ENCODE results near the gene HINT2. TPM values are rescaled to one million over a fixed set of nuclear protein-coding genes. Genes with fewer than 3 reads are reported as not detected.

HINT2 gene
- total RNA-seq, 1 donor from 2014 or later = 9.0 TPM

DNA sequence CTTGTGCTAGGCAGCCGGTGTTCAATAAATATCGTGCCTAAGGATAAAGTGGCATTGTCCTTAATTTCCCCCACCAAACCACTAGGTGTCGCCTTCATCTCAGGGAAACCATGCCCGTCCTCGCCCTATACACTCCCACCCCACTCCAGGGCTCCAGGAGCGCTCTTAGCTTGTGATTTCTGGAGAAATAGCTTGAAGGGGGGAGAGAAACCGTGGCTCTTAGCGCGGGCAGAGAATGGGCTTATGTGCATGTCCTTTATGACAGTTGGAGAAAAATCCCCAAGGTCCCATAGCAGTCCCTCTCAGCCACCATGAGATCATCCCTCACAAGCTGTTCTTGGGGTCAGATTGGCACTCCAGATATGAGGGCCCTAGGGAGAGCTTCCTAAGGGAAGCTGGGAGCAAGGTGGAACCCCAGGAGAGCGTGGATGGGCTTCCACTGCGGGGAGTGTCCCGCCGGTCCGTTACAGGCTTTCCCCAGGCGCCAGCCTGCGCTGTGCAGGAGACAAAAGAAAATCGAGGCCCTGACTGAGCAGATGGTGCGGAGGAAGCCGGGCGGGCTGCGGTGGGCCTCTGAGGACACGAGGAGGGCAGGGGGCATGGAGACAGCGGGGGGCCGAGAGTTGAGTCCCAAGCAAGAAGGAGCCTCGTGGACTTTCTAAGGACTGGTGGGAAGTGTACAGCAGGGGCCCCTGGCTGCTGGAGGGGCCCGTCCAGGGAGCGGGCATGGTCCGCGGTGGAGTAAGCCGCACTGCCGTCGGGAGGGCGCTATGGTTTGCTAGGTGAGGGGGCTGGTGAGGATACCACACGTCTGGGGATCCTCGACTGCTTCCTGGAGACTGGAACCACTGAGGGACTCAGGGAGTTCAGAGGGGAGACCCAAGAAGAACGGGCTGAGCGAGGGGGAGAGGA is 24.2 kb downstream of the HINT2 start:
- DNase-seq (ENCODE audit: low spot score in 2 of 2) (peak; percentile 79 to 85), FAIRE-seq (no peak)

DNA sequence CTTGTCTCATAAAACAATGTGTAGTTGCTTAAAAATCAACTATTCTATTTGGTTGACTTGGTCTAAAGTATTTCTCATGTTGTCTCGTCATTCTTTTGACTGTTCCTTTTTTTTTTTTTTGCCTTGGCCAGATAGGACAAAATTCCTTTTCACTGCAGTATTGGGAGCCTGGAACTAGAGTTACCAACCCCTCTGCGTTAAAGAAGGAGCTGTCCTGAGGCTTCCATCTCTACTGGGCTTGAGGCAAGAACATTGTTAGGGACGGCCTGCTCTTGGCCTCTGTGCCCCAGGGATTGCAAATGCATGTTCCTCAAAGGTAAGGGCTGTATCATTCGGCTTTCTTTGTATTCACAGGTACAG is 24.8 kb downstream of the HINT2 start:
- FAIRE-seq (no peak), DNase-seq (ENCODE audit: low spot score in 2 of 2) (no peak)

DNA sequence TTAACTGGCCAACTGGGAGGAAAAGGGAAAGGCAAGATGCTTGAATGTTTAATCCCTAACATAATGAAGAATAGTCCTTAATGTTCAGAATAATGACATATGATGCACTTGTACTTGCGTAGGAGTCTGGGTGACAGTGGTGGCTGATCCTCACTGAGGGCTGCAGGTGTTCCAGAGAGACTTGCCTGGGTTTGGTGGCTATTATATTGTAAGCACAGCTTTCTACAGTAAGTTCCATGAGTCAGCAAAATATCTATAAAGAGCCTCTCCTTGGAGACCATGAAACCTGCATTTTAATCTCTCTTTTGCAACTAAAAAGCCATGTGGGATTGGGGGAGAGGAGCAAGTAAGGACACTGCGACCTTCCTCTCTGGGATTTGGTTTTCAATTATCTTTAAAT is 25.3 kb downstream of the HINT2 start:
- FAIRE-seq (no peak), DNase-seq (ENCODE audit: low spot score in 2 of 2) (no peak)

DNA sequence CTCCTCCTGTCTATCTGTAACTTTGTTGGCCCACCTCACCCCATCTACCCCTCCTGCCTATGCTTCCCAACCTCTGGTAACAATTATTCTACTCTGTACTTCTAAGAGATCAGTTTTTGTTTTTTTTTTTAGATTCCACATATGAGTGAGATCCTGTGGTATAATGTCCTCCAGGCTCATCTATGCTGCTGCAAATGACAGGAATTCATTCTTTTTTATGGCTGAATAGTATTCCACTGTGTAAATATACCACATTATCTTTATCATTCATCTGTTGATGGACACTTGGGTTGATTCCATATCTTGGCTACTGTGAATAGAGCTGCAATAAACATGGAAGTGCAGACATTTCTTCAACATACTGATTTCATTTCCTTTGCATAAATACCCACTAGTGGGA is 31.4 kb downstream of the HINT2 start:
- DNase-seq (ENCODE audit: low spot score in 2 of 2) (no peak), FAIRE-seq (no peak)

DNA sequence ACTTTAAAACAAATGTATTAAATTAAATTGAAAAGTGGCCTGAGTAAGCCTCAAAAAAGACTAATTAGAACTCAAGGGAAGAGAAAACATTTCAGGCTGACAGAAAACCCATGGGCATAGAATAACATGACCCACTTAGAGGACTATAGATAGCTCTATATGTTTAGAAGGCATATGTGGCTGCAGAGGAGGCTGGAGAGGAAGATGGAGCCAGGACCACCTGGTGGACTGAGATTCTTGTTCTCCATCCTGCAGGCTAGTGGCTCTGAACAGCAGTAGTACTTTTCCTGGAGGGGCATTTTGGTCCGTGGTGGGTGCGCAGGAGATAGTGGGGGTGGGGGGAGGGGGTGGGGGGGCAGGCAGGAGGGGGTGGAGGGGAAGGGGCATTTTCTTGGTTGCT is 33.8 kb downstream of the HINT2 start:
- DNase-seq (ENCODE audit: low spot score in 2 of 2) (no peak), FAIRE-seq (no peak)

DNA sequence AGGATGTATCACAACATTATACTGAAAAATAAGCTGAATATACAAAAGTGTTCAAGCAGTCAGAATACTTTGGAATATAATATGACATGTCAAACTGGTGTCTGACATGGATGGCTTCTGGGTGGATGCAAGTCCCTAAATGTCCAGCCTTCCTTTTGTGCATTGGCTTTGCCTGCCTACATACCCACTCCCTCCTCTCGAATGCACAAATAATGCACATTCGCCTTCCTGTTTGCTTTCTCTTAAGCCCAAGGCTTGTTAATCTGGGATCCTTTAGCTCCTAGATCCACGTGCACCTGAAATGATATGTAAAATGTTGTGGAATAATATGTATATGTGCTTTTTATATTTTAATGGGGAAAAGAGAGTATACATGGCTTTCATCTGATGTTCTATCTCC is 36.3 kb downstream of the HINT2 start:
- DNase-seq (ENCODE audit: low spot score in 2 of 2) (no peak), FAIRE-seq (no peak)

DNA sequence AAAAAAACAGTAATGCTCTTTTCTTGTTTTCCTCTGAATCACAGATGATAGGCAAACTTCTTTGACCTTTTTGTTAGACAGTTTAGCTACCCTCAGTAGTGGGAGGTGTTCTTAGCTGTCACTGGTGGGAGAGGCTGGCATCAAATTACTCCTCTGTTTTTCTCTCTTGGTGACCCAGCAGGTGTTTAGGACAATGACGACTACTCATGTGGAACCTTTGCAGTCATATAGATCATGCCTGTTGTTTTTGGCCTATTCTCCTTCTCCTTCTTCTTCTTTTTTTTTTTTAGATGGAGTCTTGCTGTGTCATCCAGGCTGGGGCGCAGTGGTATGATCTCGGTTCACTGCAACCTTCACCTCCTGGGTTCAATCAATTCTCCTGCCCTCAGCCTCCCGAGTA is 38.8 kb downstream of the HINT2 start:
- FAIRE-seq (no peak), DNase-seq (ENCODE audit: low spot score in 2 of 2) (no peak)

DNA sequence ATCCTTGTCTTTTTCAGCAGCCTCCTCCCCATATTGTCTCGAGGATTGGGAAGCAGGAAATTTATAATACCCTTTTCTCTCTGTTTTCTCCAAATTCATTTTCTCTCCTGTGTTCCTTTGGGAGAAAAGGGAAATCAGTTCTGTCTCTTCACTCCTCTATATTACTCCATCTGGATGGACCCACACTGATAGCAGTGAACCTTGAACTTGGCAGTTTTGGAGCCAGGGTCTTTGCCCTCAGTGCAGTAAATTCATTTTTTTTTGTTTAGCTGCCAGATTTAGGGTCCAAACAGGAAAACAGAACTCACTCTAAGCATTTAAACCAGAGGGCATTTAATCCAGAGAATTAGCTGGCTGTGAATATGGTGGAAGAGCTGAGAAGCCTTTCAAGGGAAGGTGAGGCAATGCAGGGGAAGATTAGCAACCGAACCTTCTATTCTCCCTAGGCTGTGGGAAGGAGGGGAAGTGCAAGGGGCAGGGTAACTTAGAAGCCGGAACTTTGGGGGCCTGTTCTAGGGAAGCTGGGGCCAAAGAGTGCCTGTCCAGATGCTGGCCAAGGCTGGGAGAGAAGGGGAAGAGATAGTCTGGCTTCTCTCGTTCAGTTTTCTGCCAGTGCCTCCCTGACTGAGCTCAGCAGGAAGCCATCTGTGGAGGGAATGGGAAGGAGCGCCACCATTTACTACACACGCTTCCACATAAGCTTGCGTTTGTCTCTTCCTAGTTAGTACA is 39.8 kb downstream of the HINT2 start:
- DNase-seq (ENCODE audit: low spot score in 2 of 2) (no peak), FAIRE-seq (no peak)

DNA sequence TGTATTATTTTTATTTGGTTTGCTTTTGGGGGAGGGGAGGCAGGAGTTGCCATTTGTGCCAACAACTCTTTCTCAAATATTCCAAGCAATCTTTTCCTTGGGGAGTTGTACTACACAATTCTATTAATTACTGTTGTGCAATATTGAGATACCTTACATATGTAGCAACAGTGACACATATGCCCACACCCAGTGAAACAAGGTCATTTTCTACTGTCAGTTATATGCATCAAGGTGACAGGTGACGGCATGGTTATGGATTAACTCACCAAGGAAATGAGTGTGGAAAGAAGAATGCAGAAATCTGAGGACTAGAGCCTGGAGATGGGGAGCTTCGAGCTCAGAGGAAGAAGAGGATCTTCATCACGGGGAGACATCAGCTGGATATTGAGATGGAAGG is 42.9 kb downstream of the HINT2 start:
- no peak for FAIRE-seq
- DNase-seq (ENCODE audit: low spot score in 2 of 2) = no peak

DNA sequence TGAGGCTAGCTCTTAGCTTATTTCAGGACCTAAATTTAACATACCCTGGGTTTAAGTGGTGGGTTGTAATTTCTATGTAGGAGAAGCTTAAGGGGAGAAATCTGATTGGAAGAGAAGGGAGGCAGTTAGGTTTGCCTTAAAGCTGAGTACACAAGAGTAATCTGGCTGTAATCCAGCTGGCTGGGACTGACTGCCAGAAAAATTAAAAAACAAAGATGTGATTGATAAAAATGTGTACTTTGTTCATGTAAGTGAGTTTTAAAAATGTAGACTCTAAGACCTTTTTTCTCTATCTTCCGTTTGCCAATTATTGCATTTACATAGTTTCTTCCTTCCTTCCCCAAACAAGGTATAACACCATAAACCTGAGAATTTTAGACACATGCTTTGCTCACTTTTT is 43.3 kb downstream of the HINT2 start:
- no peak for FAIRE-seq
- no peak for DNase-seq (ENCODE audit: low spot score in 2 of 2)

DNA sequence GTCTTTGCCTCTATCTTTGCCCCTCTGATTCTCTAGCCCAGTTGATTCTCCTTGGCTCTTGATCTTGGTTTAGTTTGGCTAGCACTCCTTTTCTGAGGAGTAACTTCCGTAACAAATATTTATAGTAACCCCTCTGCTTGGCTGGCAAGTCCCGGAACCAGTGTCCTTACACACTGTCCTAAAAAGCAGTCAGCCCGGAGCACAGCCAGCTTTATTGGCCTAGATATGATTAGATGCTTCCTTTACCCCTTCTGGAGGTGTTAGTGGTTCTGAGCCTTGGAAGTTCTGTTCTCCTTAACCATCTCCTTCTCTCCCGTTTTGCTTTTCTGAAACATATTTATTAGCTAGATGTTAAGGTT is 43.8 kb downstream of the HINT2 start:
- no peak for FAIRE-seq

DNA sequence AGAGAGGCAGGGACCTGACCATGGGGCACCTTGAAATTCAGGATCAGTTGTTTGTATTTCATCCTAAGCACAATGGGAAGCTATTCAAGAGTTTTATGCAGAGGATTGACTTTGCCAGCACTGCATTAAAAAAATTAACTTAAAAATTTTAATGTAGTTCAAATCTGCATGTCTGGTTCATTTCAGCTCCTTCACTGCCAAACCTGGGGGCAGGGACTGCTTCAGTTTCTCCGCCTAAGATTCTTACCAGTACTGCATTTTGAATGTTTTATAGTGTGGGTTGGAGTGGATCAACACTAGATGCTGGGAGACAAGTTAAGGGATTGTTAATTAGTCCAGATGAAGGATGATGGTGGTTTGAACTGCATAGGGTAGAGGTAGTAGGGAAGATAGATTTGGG is 45.1 kb downstream of the HINT2 start:
- FAIRE-seq (no peak), DNase-seq (ENCODE audit: low spot score in 2 of 2) (no peak)

More for the DNA sequence above, 43.8 kb downstream of the HINT2 start:
- DNase-seq (ENCODE audit: low spot score in 2 of 2) = no peak

DNA sequence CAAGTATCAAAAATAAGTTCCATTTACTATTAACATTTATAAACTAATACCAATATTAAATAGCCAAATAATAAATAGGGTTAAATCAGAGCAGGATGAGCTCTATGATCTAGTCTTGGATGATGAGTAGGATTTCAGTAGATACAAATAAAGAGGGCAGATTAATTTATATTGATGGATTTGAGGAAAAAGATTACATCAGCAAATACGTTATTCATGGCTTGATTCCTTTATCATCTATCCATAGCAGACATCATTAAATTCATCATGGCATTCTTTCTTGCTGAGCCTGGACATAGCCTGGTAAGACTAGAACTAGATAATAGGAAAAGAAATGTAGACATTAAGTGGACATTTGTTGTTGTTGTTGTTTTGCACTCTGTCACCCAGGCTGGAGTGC is 47.4 kb downstream of the HINT2 start:
- DNase-seq (ENCODE audit: low spot score in 2 of 2) (no peak), FAIRE-seq (no peak)

DNA sequence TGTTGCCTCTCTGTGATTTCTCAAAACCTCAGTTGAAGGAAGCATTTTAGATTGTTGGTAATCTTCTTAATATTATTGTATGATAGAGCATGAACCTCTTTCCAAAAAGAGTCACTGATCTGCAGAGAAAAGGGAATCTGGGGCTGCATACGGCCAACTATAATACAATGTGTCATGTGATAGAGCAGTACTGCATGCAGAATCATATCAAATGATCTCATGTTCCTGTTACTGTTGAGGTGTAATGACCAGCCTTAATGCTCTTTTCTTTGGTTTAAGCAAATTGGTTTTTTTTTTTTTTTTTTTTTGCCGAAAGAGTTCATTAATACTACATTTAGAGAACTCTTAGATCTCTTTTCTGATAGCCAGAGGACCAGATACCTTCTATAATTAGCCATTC is 47.8 kb downstream of the HINT2 start:
- DNase-seq (ENCODE audit: low spot score in 2 of 2) (no peak), FAIRE-seq (no peak)

DNA sequence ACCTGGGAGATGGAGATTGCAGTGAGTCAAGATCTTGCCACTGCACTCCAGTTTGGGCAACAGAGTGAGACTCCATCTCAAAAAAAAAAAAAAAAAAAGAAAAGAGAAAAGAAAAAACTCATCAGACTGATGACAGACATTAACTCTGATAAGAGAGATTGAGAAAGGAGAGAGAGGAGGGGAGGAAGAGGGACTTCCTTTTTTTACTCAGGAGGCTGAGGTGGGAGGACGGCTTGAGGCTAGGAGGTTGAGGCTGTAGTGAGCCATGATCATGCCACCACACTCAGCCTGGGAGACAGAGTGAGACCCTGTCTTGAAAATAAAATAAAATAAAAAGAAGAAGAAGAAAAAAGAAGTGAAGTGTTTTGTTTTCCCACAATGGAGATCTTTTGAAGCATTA is 51.0 kb downstream of the HINT2 start:
- DNase-seq (ENCODE audit: low spot score in 2 of 2) = no peak
- no peak for FAIRE-seq

DNA sequence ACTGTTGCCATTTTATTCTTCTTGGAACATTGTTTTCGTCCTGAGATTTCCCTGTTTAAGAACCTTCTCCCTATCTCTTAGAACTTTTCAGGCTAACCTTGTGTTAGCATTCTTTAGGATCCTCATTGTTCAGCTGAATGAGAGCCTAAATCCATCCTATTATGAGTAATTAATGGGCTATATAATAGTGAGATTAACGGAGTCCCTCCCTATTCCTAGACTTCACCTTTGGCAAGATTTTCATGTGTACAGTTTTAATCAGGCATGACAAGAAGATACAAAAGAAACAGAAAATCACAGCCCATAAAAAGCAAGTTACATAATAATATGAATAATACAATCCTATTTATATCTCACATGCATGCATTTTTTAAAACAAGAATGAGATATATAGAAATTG is 51.7 kb downstream of the HINT2 start:
- FAIRE-seq (no peak), DNase-seq (ENCODE audit: low spot score in 2 of 2) (no peak)

Small RNA genes within 50 kb of the gene (small RNA-seq; reads per million reads assigned to genes)
- gene HINT2 = not detected

Other genes with a start within 250 kb of the HINT2 start
- gene TESK1, start 209.8 kb downstream of the HINT2 start, total RNA-seq = 12.2 TPM
- 0.41 TPM for gene CD72, start 196.6 kb downstream of the HINT2 start, total RNA-seq
- not detected for gene SIT1, start 164.1 kb downstream of the HINT2 start, total RNA-seq
- 133,388 TPM for gene RMRP, start 157.0 kb downstream of the HINT2 start, total RNA-seq
- 10.6 TPM for gene CCDC107, start 156.8 kb downstream of the HINT2 start, total RNA-seq
- gene ARHGEF39, start 149.8 kb downstream of the HINT2 start, total RNA-seq = 0.41 TPM
- gene CA9, start 141.1 kb downstream of the HINT2 start, total RNA-seq = 0.82 TPM
- gene TPM2, start 125.1 kb downstream of the HINT2 start, total RNA-seq = 11.0 TPM
- 16.3 TPM for gene TLN1, start 82.8 kb downstream of the HINT2 start, total RNA-seq
- gene CREB3, start 82.4 kb downstream of the HINT2 start, total RNA-seq = 30.6 TPM
- 48.9 TPM for gene GBA2, start 65.8 kb downstream of the HINT2 start, total RNA-seq
- gene RGP1, start 65.8 kb downstream of the HINT2 start, total RNA-seq = 10.2 TPM
- 0.41 TPM for gene MSMP, start 60.8 kb downstream of the HINT2 start, total RNA-seq
- gene NPR2, start 23.5 kb downstream of the HINT2 start, total RNA-seq = 11.0 TPM
- 2.9 TPM for gene SPAG8, start 2.8 kb downstream of the HINT2 start, total RNA-seq
- gene FAM221B, start 13.7 kb upstream of the HINT2 start, total RNA-seq = not detected
- gene TMEM8B, start 14.2 kb upstream of the HINT2 start, total RNA-seq = 4.1 TPM
- gene OR13J1, start 55.4 kb upstream of the HINT2 start, total RNA-seq = not detected
- gene HRCT1, start 91.2 kb upstream of the HINT2 start, total RNA-seq = 0.82 TPM
- gene SPAAR, start 94.4 kb upstream of the HINT2 start, total RNA-seq = 0.41 TPM
- gene OR2S2, start 143.1 kb upstream of the HINT2 start, total RNA-seq = not detected
- 7.3 TPM for gene RECK, start 221.9 kb upstream of the HINT2 start, total RNA-seq